Measurements from ENCODE around the gene IL20RB.

Gene IL20RB

GRCh38 chr3:137041686-137042085 is 83.9 kb downstream of the IL20RB start:
- DNase-seq, result no peak

GRCh38 chr3:137046747-137047146 is 89.0 kb downstream of the IL20RB start:
- DNase-seq, result no peak

- no peak for DNase-seq
These were observed 89.5 kb downstream of the IL20RB start for GRCh38 chr3:137047240-137047639.

GRCh38 chr3:137050281-137050680 is 92.5 kb downstream of the IL20RB start:
- peak in 1 of 2 experiments; percentile 5 for DNase-seq

DNA sequence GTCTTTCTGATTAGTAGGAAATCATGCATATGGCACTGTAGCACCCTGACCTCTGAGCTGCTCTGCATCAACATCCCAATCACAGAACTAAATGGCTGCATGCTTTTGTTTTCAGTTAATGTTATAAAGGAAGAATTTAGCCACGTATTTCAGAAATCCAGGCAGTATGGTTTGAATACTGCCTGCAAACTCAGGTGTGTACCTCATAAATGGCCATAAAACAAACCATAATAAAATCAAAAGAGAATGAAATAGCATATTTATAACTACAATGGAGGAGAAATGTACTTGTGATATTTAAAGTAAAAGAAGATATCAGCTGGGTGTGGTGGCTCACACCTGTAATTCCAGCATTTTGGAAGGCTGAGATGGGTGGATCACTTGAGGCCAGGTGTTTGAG is 94.5 kb downstream of the IL20RB start:
- no peak for DNase-seq
